SKM-1 treated with dmso at 0.1 percent for 144 hours (cell line): ENCODE measurements around the gene NFKBIZ.
A peak's percentile ranks its signal among the peaks of the same experiment; 100 is the strongest.

ENCODE experiments used
- DNase-seq: peaks from one replicate; lab custom pipeline; 2025; ENCODE audit not compliant: unreplicated experiment; lab: John Stamatoyannopoulos, UW

NFKBIZ gene

DNA sequence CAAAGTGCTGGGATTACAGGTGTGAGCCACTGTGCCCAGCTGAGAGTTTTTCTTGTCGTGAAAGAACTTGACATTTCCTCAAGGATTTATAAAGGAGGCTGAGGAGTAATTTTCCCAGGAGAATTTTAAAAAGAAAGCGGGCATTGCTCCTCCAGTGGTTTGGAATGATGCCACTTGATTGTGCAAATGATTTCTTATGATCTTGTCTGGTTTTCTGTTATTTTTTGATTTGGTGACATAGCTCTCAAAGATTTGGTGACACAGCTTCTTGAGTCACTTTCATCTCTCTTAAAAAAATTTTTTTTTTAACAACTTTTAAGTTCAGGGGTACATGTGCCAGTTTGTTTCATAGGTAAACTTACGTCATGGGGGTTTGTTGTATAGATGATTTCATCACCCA is 24.6 kb upstream of the NFKBIZ start:
- DNase-seq: no peak

DNA sequence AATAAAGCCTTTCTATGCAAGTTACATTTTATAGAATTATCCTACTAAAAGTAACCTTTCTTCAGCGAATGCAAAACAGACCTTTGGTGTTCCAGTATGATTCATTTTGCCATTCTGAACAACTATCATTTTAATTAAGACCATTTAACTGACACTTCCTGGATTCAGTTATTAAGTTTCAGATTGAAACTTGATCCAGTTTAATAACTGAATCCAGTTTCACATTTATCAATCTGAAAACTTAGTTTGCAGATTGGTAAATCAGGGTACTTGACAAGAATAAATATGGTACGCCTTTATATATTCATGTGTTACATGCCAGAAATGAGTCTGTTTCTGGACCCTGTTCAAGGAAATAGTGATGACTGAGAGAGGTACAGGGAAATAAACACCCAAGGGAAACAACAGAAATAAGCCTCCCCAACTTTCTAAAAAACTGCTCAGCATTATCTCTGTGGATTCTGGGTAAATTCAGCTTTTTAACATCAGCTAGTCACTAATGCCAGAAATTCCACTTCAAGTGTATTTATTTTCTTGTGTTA is 23.3 kb upstream of the NFKBIZ start:
- DNase-seq: no peak

DNA sequence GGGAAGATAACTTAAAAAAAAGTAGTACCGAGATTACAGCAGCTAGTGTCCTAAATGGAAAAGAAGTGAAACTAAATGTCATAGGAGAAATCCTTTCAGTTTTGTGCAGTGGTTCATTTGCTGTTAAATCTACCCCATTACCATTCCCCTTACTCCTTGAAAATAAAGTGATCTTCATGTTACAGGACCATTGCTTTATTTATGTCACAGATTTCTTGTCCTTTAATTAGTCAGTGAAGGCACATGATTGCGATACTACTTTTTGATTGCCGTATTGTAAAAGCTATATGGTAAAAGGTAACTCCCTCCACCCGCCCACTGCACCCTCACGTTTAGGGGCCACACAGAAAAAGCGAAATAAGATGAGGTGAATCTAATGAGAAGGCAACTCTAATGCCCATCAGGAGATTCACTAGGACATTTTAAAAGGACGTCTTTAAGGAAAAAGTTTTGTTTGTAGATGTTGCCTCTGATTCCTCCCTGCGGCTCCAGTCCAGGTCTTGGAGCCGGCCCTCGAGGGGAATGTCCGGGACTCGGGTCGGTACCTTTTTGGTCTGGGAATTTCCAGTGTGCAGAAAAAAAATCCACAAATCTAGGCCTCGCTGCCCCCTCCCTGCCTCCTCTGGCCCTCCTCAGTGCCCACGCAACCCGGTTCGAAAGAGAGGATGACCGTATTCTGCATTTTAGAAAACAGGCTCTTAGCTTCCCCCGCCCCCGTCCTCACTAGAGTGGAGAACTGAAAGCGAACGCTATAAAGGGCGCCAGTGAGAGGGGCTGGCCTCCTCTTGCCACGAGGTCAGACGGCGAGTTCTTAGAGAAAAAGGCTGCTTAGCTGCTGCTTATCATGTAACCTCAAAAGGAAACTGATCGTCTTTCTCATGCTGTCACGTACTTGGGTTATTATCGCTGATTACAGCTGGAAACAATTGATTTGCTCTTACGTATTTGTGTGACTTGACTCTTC is 21.8 kb upstream of the NFKBIZ start:
- DNase-seq: peak; percentile 31

DNA sequence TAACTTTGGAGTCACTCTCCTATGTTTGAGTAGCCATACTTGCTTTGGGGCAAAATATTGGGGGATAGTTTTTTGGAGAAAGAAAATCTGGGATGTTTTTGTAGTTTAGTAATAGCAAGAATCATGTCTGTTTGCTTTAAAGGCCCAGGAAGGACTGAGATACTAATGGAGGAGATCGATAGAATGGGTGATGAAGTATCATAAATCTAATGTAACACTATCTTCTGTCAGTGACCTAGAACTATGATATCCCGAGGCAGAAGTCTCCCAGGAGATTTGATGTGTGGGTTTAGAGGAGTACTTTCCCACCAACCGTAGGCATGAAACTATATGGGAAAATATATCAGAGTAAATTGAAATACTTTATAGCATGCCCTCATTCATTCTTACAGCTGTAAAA is 21.0 kb upstream of the NFKBIZ start:
- no peak for DNase-seq

DNA sequence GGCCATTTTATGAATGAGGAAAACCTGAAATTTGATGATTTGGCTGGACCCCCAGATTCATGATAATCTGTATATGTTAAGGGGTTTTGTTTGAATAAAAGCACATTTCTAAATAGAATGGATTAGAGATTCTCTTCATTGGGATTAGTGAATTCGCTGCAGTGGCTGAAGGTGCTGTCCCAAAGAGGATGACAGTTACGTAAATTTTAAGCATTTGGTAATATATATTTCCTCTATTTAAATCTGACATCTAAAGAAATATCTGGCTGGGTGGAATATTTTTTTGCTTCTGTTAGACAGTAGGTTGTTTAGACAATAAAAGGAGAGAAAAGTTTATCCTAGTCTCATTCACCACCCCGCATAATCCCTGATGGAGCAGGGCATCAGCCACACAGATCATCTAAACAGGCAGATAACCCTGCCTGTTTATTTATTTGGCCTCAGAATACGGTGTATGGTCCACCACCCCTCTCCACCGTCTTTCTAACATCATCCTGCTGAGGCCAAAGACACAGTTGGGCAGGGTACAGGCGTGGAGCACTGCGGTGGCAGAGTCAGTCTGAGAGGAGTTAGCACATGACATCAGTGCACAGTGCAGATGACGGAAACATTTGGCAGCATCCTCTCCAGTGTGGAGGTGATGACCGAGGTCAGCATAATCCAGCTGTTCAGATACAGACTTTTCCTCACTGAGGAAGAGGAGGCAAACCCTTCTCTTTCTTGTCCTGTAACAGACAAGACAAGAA is 20.4 kb upstream of the NFKBIZ start:
- no peak for DNase-seq

DNA sequence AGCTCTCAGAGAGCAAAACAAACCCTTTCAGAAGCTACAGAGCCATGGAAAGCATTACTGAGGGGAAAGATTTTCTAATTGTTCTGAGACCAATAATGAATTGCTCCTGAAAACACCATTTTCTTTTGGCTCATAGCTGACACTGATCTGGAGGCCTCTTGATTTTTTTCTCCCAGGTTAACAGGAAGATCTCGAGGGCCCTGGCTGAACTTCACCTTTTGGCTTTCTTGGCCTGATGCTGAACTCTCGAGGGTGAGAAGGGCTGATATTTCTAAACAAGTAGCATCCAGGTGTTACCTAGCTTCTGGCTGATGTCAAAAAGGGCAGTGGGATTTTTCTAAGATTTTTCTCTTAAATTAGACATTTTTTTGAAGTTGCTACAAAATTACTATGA is 19.9 kb upstream of the NFKBIZ start:
- no peak for DNase-seq

DNA sequence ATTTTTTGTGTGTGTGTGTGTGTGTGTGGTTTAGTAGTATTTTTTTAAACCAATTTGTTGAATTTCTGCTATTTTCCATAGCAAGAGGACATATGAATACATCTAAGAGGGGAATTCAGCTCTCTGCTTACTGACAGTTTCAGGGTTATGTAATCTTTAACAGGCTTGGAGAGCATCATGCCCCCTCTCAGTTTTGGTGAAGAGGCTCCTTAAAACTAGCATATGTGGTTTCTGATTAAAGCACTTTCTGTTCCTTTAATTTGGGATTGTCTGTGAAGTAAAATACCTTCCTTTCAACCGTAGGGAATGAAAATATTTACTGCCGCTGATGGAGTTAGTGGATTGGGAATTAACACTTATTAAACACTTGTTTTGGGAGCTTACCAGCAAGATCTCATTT is 19.4 kb upstream of the NFKBIZ start:
- DNase-seq: no peak

DNA sequence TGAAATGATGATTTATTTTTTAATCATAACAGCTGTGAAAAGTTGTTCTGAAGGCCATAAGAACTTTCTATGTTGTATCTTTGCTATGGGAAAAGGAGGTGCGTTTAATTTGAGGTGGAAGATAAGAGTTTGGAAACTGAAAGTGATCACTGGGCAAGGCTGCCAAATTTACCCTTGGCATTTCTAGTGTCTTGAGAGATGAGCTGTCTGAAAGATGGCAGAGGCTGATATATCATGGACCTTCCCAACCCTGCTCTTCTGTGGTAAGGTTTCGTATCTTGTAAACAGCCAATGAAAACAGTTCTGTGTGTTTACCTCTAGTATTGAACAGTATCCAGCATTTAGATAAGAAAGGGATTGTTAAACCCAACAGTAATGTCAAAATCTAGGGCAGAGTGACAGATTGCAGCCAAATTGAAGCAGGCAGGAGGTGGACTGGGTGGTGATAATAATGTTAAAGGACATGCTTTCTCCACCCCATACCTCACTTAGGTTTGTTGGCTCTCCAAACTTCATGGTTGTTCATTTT is 15.8 kb upstream of the NFKBIZ start:
- DNase-seq: no peak

DNA sequence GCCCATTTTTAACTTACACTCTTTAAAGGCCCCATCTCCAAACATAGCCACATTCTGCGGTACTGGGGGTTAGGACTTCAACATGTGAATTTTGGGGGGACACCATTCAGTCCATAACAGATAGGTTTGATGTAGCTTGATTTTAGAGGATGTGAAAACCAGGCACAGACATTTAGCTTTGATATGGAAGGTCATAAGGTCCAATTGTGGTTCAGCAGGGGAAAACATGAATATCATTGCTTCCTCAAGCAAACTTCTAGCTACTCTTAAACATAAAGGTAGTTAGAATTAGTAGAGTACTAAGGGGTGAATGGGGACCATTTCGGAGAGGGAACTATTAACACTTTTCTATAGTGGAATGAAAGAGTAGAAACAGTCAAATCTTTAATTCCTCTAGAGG is 13.6 kb upstream of the NFKBIZ start:
- no peak for DNase-seq

DNA sequence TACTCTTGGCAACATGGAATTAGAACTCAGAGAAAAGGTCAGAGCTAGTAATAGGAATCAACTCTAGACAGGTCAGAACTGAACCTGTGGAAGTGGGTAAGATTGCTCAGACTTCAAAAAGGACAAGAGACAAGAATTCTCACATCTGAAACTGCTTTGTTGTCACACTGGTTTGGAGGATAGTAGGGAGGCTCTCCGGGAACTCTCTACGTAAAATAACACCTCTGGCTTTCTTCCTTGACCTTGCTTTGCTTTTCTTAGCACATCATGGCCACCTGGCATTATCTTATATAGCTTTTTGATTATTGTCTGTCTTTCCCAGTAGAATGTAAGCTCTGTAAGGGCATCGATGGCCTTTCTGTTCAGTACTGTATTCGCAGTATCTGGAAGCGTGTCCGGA is 13.2 kb upstream of the NFKBIZ start:
- no peak for DNase-seq

DNA sequence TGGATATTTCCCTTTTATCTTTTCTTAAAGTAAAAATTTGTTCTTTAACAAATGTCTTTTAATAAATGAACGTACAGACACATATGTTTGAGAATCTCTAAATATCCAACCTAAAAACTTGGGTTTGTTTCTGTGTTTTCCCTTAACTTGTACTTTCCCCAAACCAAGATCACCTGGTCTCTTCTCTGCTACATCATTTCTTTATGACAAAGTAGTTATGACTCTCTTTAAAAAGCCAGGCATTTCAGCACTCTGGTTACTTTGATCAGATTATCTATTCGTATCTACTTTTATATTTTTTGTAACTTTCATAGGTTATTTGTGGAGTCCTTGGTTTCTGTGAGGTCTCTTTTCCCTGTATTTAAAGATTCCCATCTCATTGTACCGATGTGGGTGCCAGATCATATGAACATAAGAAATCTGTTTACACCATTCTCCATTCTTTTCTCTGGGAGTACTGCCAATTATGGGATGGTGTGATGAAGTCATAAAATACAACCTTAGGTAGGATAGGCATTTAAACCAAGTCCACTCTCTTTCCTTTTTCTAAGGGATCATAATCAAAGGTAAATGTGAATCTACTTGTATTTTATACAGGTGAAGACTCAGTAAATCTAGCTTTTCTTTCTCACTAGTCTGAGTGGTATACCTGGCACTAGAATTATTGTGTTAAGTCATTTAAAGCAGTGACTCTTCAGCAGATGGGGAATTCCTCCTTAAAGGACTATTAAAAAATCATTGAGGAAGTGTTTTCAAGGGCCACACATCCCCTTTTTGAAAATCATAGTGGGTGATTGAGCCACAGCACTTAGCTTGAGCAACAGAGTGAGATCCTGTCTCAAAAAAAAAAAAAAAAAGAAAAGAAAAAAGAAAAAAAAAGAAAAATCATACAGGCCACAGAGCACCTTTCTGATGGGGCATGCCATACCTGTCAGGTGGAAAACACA is 12.4 kb upstream of the NFKBIZ start:
- DNase-seq: peak; percentile 74

DNA sequence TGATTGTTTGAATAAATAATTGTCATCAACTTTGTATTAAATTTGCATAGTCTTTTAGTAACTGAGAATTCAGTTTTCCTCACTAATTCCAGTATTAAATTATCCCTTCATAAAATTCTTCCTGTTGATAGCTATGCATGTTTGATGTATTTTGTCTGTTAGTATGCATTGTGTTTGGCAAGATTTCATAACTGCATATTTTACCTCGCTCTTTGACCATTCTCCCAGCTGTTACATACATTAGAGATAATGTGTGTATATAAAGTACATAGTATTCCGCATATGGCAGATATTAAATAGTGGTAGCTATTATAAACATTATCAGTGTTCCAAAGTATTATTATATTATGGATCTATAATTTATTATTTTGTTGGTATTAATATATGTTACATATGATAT is 10.6 kb upstream of the NFKBIZ start:
- no peak for DNase-seq

DNA sequence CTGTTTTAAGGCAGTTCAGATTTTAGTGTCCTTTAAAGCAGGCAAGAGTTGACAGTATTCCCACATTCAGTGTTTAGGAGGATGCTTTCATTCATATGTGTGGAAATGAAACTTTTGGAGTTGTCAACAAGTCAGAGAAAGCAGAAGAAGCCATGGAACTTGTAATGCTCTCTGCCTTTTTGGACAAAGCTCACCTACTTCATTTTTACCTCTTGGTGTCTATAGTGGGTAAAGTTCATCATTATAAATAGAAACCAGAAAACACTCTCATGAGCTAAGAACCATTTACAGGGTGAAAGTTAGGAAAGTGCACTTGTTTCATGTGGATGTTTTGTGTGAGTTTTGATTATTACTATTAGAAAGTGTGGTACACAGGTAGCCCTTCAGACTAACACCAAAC is 9.2 kb upstream of the NFKBIZ start:
- DNase-seq: no peak

DNA sequence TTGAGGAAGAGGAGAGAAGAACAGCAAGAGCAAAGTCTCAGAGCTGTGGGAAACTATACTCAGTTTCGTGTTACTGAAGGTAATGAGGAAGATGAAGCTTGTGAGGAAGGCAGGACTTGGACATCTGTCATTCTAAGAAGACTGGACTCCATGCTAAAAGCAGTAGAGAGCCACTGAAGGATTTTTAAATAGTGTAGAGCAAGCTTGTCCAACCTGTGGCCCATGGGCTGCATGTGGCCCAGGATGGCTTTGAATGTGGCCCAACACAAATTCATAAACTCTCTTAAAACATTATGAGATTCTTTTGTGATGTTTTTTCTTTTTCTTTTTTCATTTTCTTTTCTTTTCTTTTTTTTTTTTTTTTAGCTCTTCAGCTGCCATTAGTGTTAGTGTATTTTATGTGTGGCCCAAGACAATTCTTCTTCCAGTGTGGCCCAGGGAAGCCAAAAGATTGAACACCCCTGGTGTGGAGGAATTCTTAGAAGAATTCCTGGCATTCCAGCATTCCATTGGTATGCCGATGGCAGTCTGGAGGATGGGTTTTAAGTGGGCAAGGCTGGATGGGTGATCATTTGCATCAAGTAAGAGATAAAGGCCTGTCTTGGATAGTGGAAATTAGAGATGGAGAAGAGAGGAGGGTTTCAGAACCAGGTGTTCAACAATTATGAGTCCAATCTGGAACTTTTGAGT is 6.9 kb upstream of the NFKBIZ start:
- DNase-seq: no peak

DNA sequence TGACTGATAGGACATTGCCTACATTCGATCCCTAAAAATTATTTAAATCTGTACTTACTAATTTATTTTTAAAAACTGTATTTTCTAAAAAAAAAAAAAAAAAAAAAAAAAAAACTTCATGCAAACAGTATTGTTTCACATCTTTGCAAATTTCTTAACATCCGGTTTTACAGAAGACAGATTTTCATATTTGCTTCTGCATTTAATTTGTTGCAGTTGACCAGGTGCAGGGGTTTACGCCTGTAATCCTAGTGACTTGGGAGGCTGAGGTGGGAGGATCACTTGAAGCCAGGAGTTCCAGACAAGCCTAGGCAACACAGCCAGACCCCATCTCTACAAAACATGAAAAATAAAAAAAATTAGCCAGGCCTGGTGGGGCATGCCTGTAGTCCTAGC is 6.4 kb upstream of the NFKBIZ start:
- no peak for DNase-seq

DNA sequence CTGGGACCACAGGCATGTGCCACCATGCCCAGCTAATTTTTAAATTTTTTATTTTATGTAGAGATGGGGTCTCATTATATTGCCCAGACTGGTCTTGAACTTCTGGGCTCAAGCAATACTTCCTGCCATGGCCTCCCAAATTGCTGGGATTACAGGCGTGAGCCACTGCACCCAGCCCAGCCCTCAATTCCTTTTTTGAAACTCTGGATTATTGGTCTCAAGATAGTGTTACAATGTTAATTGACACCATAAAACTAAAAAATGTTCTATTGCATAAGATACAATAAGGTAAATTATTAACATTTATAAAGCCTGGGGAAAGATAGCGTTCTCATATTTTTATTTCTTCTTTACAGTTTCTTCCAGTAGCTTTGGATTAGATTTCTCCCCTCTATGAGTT is 3.9 kb upstream of the NFKBIZ start:
- DNase-seq: no peak

DNA sequence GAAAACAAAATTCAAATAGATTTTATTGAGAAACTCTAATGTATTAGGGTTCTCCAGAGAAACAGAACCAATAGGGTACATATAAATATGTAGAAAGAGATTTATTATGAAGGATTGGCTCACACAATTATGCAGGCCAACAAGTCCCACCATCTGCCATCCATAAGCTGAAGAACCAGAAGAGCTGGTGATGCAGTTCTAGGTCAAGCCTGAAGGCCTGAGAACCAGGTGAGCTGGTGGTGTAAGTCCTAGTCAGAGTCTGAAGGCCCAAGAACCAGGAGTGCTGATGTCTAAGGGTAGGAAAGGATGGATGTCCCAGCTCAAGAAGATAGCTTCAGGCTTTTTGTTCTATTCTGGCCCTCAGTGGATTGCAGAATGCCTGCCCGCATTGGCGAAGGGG is 2.6 kb upstream of the NFKBIZ start:
- no peak for DNase-seq

DNA sequence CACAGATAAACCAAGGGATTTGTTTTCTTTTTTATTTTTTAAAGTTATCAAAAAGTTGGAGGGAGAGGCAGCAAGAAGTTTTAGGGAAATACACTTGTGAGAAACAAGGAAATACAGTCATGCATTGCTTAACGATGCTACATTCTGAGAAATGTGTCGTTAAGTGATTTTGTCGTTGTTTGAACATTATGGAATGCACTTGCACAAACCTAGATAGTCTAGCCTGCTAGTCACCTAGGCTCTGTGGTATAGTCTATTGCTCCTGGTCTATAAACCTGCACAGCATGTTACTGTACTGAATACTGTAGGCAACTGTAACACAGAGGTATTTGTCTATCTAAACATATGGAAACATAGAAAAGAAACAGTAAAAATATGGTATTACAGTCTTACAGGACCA is 2.0 kb upstream of the NFKBIZ start:
- no peak for DNase-seq

DNA sequence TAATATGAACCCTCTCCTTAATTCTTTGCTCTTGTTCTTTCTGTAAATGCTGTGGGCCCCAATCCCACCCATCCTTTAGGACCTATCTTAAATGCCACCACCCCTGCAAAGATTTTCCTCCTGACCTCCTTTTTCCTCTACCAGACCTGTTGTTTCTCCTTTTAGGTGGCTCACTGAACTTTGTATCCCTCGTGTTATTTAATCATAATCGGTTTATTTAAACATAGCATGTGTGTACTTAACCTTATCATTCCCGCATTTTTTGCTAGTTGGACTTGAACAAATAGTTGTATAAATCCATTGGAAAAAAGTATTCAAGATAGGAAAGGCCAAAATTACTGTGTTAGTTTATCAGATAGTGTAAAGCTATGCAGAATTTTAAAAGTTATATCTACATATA is 988 bp upstream of the NFKBIZ start:
- DNase-seq: no peak

DNA sequence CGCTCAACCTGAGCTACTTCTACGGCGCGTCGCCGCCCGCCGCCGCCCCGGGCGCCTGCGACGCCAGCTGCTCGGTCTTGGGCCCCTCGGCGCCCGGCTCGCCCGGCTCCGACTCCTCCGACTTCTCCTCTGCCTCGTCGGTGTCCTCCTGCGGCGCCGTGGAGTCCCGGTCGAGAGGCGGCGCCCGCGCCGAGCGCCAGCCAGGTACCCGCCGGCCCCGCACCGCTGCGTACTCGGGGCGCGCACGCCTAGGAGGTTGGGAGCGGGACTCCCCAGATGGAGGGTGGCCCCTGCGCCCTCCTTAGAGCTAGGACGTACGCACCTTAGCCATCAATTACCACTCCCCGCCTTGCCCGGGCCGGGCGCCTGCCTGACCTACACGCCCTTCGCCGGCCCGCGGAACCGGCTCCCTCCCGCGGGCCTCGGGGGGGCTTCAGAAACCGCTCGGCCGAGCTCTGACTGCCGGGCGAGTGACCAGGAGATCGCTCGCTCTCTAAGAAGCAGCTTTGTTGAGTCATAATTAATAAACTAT is 466 bp downstream of the NFKBIZ start:
- peak; percentile 21 for DNase-seq
